BLaER1 treated with 17β-estradiol and CSF1 and Interleukin-3, amounts not matched to agents 10 nM and 100 nM (cell line): Measurements from ENCODE around the gene CPLX1.

Source experiments
- H3K27ac ChIP-seq, 11 experiments: shearing (Covaris generic); formaldehyde crosslinking; 2 replicates each; pipeline ENCODE4 v1.8.1; 2022
- H3K27me3 ChIP-seq, 11 experiments: shearing (Covaris generic); formaldehyde crosslinking; 2 replicates each; pipeline ENCODE4 v1.8.1; 2022
- H3K36me3 ChIP-seq, 11 experiments: shearing (Covaris generic); formaldehyde crosslinking; 2 replicates each; pipeline ENCODE4 v1.8.1; 2022
- H3K4me1 ChIP-seq, 10 experiments: shearing (Covaris generic); formaldehyde crosslinking; 2 replicates each; pipeline ENCODE4 v1.8.1; 2022
- H3K4me2 ChIP-seq, 11 experiments: shearing (Covaris generic); formaldehyde crosslinking; 2 replicates each; pipeline ENCODE4 v1.8.1; 2022
- H3K4me3 ChIP-seq, 10 experiments: shearing (Covaris generic); formaldehyde crosslinking; 2 replicates each; pipeline ENCODE4 v1.8.1; 2022
- H3K9ac ChIP-seq, 11 experiments: shearing (Covaris generic); formaldehyde crosslinking; 2 replicates each; pipeline ENCODE4 v1.8.1; 2022
- H3K9me3 ChIP-seq, 11 experiments: shearing (Covaris generic); formaldehyde crosslinking; replicated peaks in 1 of 11; 2 replicates each; pipeline ENCODE4 v1.8.1; 2022
- H4K20me1 ChIP-seq, 11 experiments: shearing (Covaris generic); formaldehyde crosslinking; 2 replicates each; pipeline ENCODE4 v1.8.1; 2022
- Cebpa-rat ChIP-seq, 11 experiments: shearing (Covaris generic); IDR thresholded peaks; 2 replicates each; pipeline ENCODE4 v1.8.1; 2022

Gene CPLX1

GRCh38 chr4:770022-770421 is 55.9 kb downstream of the CPLX1 start:
- no peak for TF ChIP-seq Cebpa-rat (IDR thresholded peaks at IDR 0.05)
- H3K4me2 ChIP-seq, result no peak overlapping the region
- peaks cover 98 to 100% (median 100%) of the 10 kb centered on the region in 11 experiments for H4K20me1 ChIP-seq
- H3K27ac ChIP-seq, result no peak overlapping the region
- peaks cover 0 to 9% (median 8%) of the 10 kb centered on the region in 11 experiments; a peak in 14 of 22 replicates for H3K9me3 ChIP-seq
- no peak overlapping the region for H3K4me3 ChIP-seq
- peaks cover 11 to 47% (median 27%) of the 10 kb centered on the region in 10 experiments for H3K4me1 ChIP-seq
- H3K27me3 ChIP-seq, result no peaks in the 10 kb centered on the region
- no peak overlapping the region for H3K9ac ChIP-seq
- H3K36me3 ChIP-seq, result peaks cover 84 to 98% (median 93%) of the 10 kb centered on the region in 11 experiments

- Histone ChIP-seq H3K4me3 (no peak overlapping the region), H4K20me1 (peaks cover 98 to 100% (median 100%) of the 10 kb centered on the region in 11 experiments), H3K27me3 (no peaks in the 10 kb centered on the region), H3K27ac (no peak overlapping the region), H3K36me3 (peaks cover 84 to 98% (median 93%) of the 10 kb centered on the region in 11 experiments), H3K4me1 (peaks cover 16 to 52% (median 31%) of the 10 kb centered on the region in 10 experiments), H3K9ac (no peak overlapping the region), H3K9me3 (peaks cover 0 to 4% (median 2%) of the 10 kb centered on the region in 11 experiments; a peak in 13 of 22 replicates), H3K4me2 (no peak overlapping the region)
- no peak for TF ChIP-seq Cebpa-rat (IDR thresholded peaks at IDR 0.05)
Observed at GRCh38 chr4:769511-769910, 56.4 kb downstream of the CPLX1 start.

GRCh38 chr4:768995-769394 is 56.9 kb downstream of the CPLX1 start:
- Histone ChIP-seq H3K9ac (peak overlapping the region in 2 of 11 experiments; percentile 23 to 42; a peak in 1 of 22 replicates), H3K4me2 (no peak overlapping the region), H3K27ac (0 out of 22 replicates have a peak overlapping the region, but pooled peaks of 1 of the 11 experiments have one; percentile 15), H3K4me1 (peaks cover 18 to 54% (median 34%) of the 10 kb centered on the region in 10 experiments), H4K20me1 (peaks cover 98 to 100% (median 100%) of the 10 kb centered on the region in 11 experiments), H3K9me3 (no peaks in the 10 kb centered on the region), H3K4me3 (no peak overlapping the region), H3K36me3 (peaks cover 85 to 98% (median 93%) of the 10 kb centered on the region in 11 experiments), H3K27me3 (no peaks in the 10 kb centered on the region)
- no peak for TF ChIP-seq Cebpa-rat (IDR thresholded peaks at IDR 0.05)

GRCh38 chr4:768076-768475 is 57.9 kb downstream of the CPLX1 start:
- H3K36me3 ChIP-seq, result peaks cover 91 to 98% (median 94%) of the 10 kb centered on the region in 11 experiments
- peaks cover 18 to 47% (median 30%) of the 10 kb centered on the region in 10 experiments for H3K4me1 ChIP-seq
- no peak for TF ChIP-seq Cebpa-rat (IDR thresholded peaks at IDR 0.05)
- H3K27ac ChIP-seq, result no peak overlapping the region
- H4K20me1 ChIP-seq, result peaks cover 98 to 100% (median 100%) of the 10 kb centered on the region in 11 experiments
- no peak overlapping the region for H3K9ac ChIP-seq
- no peak overlapping the region for H3K4me3 ChIP-seq
- no peaks in the 10 kb centered on the region for H3K27me3 ChIP-seq
- H3K4me2 ChIP-seq, result no peak overlapping the region
- no peaks in the 10 kb centered on the region for H3K9me3 ChIP-seq

GRCh38 chr4:766559-767283 is 59.2 kb downstream of the CPLX1 start:
- no peak for TF ChIP-seq Cebpa-rat (IDR thresholded peaks at IDR 0.05)
- Histone ChIP-seq H3K27me3 (no peaks in the 10 kb centered on the region), H3K9me3 (no peaks in the 10 kb centered on the region), H3K27ac (peak overlapping the region in 3 of 11 experiments; percentile 7 to 75 (median 50); a peak in 4 of 22 replicates), H3K4me3 (no peak overlapping the region), H3K4me1 (peaks cover 18 to 40% (median 25%) of the 10 kb centered on the region in 10 experiments), H3K9ac (peak overlapping the region in 2 of 11 experiments; percentile 9 to 31; a peak in 1 of 22 replicates), H3K4me2 (no peak overlapping the region; a peak in 1 of 22 replicates), H4K20me1 (peaks cover 100% of the 10 kb centered on the region in 11 experiments), H3K36me3 (peaks cover 96 to 100% (median 99%) of the 10 kb centered on the region in 11 experiments)

GRCh38 chr4:766152-766515 is 59.8 kb downstream of the CPLX1 start:
- H3K4me2 ChIP-seq, result peak overlapping the region in 9 of 11 experiments; percentile 41 to 81 (median 61); a peak in 15 of 22 replicates
- no peak for TF ChIP-seq Cebpa-rat (IDR thresholded peaks at IDR 0.05)
- no peaks in the 10 kb centered on the region for H3K27me3 ChIP-seq
- H3K4me3 ChIP-seq, result no peak overlapping the region
- H3K36me3 ChIP-seq, result peaks cover 96 to 100% (median 99%) of the 10 kb centered on the region in 11 experiments
- no peaks in the 10 kb centered on the region for H3K9me3 ChIP-seq
- peaks cover 100% of the 10 kb centered on the region in 11 experiments for H4K20me1 ChIP-seq
- H3K9ac ChIP-seq, result peak overlapping the region in 5 of 11 experiments; percentile 7 to 48 (median 26); a peak in 4 of 22 replicates
- H3K4me1 ChIP-seq, result peaks cover 17 to 40% (median 25%) of the 10 kb centered on the region in 10 experiments
- H3K27ac ChIP-seq, result peak overlapping the region in 9 of 11 experiments; percentile 55 to 75 (median 66); a peak in 17 of 22 replicates

GRCh38 chr4:764405-765169 is 61.3 kb downstream of the CPLX1 start:
- no peak overlapping the region for H3K4me3 ChIP-seq
- no peak for TF ChIP-seq Cebpa-rat (IDR thresholded peaks at IDR 0.05)
- H3K9me3 ChIP-seq, result no peaks in the 10 kb centered on the region
- no peak overlapping the region; a peak in 1 of 22 replicates for H3K9ac ChIP-seq
- H3K27me3 ChIP-seq, result no peaks in the 10 kb centered on the region
- peaks cover 95 to 99% (median 98%) of the 10 kb centered on the region in 11 experiments for H3K36me3 ChIP-seq
- peaks cover 93 to 100% (median 99%) of the 10 kb centered on the region in 11 experiments for H4K20me1 ChIP-seq
- peaks cover 17 to 45% (median 24%) of the 10 kb centered on the region in 10 experiments for H3K4me1 ChIP-seq
- peak overlapping the region in 9 of 11 experiments; percentile 55 to 75 (median 62); a peak in 14 of 22 replicates for H3K27ac ChIP-seq
- peak overlapping the region; percentile 3 to 81 (median 60); a peak in 17 of 22 replicates for H3K4me2 ChIP-seq

- Histone ChIP-seq H3K36me3 (peaks cover 90 to 92% (median 92%) of the 10 kb centered on the region in 11 experiments), H3K27me3 (no peaks in the 10 kb centered on the region), H3K4me1 (peaks cover 17 to 38% (median 21%) of the 10 kb centered on the region in 10 experiments), H4K20me1 (peaks cover 87 to 93% (median 92%) of the 10 kb centered on the region in 11 experiments), H3K4me3 (no peak overlapping the region), H3K27ac (no peak overlapping the region), H3K4me2 (no peak overlapping the region), H3K9me3 (no peaks in the 10 kb centered on the region), H3K9ac (no peak overlapping the region)
- no peak for TF ChIP-seq Cebpa-rat (IDR thresholded peaks at IDR 0.05)
Observed at GRCh38 chr4:763922-764321, 62.0 kb downstream of the CPLX1 start.
